ENCODE measurements around the gene IVL.

Gene IVL

DNA sequence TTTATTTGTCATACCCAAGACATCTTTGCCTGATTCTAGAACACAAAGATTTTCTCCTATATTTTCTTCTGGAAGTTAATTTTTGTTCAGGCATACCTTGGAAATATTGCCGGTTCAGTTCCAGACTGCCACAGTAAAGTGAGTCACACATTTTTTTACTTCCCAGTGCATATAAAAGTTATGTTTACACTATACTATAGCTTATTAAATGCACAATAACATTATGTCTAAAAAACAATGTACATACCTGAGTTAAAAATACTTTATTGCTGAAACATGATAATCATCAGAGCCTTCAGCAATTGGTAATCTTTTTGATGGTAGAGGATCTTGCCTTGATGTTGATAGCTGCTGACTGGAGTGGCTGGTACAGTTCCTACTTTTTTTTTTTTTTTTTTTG, 20.2 kb upstream of the IVL start:
- DNase-seq: no peak

DNA sequence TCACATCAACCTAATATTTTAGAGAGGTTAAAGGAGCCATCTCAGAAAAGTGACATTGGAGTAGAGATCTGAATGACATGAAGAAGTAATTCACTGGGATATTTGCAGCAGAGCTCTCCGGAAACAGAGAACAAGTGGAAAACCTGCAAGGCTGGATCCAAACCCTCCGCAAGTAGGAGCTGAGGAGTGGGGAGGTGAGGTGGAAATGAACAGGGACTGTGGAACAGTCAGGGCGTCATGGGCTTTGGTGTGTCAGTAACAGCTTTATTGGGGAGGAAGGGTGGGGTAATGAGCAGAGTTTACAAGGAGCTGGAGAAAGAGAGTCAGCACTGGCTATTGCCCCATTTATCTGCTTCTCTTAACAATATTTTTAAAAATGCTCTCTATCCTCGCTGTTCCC, 9.3 kb upstream of the IVL start:
- DNase-seq: no peak

DNA sequence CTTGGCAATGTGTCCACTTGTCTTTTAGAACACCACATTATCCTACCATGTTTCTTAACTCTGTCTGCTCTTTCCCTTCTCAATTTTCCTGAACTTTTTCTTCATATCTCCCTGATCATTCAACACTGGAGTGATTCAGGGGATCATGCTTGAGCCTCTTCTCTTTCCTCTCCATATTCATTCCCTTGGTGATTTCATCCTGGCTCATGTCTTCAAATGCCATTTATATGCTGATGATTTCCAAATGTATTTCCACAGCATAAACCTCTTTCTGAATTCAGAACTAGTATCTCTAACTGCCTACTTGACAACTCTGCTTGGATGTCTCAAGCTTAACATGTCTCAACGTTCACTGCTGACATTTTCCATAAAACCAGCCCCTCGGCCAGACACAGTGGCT, 8.5 kb upstream of the IVL start:
- DNase-seq: no peak

DNA sequence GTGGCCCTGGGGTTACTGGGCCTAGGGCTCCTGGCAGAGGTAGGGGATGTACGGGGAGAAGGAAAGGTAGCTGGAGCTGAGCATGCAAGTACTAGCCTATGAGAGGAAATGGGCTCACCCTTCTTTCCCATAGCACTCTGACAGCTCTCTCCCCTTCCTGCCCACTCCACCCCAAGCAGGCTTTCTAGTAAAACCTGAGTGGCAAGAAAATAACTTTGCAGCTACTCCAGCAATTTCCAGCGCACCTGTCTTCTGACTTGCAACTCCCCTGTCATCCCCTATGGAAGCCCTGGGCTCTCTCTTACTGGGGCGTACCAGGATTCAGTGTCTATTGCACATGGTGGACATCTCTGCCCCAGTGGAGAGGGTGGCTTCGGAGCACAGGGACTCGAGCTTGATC, 6.7 kb upstream of the IVL start:
- DNase-seq: no peak

DNA sequence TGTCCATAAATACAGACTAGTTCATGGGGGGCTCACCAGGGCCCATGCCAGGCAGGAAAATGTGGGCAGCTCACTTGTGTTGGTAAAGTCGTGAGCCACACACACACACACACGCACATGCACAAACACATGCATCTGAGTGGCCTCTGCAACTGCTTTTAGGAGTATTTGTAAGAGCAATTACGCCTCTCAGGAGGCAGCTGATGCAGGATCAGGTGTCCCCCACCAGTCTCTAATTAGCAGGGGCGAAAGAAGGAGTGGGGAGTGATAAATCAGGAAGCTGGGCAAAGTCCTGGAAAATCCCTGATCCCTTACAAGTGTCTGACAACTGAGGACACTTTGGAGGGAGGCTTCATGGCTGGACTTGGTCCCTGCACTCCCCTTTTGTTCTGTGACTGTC, 5.7 kb upstream of the IVL start:
- DNase-seq: no peak

DNA sequence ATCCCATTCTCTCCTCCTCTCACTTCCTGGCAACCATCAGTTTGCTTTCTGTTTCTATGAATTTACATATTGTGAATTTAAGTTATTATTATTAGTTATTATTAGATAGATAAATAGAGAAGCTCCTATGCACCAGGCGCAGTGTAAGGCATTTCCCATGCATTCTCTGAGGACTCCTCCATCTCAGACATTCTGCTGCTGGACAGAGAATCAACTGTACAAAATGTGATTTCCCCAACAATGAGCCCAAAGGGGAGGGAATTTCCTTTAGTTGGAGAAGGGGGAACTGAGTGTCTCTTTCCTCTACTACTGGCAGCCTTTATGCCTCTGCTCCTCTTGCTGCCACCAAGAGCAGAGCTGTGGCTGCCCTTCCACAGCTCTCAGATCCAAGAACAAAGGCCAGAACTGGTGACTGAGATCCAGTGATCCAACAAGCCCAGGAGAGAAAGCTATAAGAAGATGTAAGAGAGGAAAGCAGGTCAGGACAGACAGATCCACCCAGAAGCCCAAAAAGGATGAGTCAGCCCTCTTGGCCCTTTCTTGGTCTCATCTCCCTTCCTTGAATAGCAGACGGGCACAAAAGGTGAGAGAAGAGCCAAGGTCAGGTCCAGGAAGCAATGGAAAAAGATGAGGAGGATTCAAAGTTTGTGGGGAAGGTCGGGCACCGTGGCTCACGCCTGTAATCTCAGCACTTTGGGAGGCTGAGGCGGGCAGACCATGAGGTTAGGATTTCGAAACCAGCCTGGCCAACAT, 3.5 kb upstream of the IVL start:
- no peak for DNase-seq

DNA sequence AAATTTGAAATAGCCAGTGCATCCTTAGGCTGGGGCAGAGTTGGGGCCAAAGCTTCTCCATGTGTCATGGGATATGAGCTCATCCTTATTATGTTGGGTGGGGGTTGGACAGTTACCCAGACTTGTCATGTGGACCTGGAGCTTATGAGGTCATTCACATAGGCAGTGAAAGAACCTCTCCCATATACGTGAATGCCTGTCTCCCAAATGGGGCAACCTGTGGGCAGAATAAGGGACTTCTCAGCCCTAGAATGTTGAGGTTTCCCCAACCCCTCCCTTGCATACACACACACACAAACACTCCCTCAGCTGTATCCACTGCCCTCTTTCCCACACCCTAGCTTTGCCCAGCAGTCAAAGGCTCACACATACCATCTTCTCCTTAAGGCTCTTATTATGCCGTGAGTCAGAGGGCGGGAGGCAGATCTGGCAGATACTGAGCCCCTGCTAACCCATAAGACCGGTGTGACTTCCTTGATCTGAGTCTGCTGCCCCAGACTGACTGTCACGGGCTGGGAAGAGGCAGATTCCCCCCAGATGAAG, 2.3 kb upstream of the IVL start:
- DNase-seq: no peak

DNA sequence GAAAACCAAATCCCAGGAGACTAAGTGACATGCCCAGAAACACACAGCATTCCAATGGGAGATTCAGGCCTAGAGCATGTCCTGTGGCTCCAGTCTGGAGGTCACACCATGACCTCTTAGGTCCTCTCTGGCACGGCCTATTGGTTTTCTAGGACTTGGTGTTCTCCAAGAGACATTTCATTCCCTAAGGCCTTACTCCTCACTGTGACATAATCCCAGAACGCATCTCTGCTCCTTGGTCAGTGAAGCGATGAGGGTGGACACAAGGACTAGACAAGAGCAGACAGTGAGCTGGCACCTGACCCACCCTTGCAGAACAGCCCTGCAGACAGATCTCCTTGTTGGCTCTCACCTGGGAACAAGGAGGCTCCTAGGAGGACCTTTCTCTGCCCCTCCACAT, 860 bp downstream of the IVL start:
- DNase-seq: no peak

DNA sequence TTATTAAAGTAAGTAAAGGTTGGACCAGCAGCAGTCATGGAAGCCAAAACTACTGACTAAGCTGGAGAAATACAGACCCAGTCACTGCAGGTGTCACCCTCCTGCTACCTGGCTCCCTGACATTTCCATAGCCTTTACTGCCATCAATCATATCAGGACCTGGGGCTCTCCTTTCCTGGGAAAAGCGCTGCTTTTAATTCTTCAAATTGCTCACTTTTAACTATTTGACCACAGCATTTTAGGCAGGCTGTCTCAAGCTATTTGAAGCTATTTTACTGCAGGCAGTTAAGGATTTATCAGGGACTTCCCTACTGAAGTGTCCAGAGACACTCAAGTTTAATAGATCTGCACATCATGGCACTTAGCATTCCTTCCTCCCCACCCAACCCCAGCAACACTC, 4.1 kb downstream of the IVL start:
- DNase-seq: no peak

DNA sequence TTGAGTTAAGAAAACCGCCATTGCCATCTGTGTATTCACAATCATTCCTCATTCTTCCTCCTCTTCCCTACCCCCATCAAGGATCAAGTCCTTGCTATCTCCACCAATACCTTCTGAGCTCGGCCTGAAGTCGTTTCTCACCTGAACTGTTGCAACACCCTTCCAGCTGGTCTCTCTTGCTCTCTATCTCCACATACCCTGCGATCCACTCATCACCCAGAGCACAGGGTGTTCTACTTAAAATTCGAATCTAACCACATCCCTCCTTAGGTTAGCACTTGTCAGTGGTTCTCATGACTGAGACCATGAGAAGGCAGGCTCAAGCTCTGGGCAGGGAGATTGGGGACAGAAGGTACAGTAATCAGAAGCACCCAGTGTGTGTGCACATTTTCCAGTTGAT, 4.6 kb downstream of the IVL start:
- DNase-seq: no peak

DNA sequence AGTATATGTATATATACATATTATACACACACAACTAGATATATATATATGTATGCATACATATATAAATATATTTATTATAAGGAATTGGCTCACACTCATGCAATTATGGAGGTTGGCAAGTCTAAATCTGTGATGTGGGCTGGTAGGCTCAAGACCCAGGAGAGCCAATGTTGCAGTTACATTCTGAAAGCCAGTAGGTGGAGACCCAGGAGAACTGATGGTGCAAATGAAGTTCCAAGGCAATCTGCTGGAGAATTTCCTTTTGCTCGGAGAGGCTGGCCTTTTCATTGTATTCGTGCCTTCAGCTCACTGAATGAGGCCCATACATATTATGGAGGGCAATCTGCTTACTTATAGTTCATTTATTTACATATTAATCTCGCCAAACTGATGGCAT, 9.4 kb downstream of the IVL start:
- DNase-seq: no peak

DNA sequence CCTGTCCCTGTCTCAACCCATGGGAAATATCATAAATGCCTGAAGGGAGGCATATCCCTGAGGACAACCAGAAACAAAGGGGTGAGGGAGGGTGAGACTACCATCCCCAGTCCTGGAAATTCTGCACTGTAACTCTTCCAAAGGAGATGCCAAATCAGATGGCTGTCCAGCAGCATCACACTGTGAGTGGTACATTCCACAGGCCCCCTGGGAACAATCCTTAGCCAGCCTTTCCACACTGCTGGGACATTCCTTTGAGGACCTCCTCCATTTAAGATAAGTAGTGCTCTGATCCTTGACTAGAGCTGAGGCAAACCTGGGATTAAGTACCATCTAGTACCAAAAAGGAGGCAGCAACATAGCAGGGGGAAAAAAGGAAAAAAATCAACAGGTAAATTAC, 10.7 kb downstream of the IVL start:
- DNase-seq: no peak

DNA sequence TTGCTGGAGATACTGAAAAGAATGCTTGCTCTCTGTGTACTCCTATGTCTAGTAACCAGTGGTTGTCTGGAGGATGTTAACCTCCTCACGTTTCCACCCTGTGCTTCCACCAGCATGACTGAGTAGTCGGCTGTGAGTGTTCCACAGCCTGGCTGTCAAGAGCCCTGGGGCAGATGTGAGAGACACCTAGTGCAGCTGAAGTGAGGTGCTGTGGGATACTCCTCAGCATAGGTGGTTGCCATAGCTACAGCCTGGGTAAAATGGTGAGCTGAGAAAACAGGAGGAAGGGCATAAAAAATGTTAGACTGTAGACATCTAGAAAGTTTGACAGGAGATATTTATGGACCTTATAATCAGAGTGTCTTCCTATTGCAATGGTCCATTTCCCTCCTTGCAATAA, 15.8 kb downstream of the IVL start:
- DNase-seq: no peak

DNA sequence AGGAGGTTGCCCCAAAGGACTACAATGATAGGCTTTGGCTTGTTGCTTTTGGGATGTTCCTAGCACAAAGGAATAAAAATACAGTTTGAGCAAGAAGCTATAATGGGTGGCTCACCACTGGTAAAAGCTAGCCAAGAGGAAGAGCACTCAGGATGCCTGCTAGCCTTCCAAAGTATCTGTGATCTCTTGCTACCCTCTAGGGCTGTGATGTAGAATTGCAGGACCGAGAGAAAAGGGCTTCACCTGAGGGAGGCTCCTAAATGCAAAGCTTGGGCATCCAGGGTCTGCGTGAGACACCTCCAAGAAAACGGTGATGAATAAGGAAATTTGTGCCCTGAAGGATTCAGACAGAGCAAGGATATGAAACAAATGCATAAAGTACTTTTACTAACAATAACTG, 17.7 kb downstream of the IVL start:
- DNase-seq: no peak

DNA sequence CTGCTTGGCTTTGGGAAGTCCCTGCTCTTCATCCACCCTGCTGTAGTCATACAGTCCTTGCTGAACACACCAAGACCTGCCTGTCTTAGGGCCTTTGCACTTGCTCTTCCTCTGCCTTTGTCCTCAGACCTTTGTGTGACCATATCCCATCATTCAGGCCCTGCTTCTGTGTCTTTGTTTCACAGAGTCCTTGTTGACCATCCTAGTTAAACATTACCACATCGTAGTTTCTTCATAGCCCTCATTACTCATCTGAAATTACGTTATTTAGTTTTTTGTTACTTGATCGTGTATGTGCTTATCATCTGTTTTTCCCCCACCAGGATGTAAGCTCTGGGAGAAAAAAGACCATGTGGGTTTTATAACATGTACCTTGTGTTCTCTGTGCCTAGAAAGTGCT, 20.3 kb downstream of the IVL start:
- DNase-seq: no peak

DNA sequence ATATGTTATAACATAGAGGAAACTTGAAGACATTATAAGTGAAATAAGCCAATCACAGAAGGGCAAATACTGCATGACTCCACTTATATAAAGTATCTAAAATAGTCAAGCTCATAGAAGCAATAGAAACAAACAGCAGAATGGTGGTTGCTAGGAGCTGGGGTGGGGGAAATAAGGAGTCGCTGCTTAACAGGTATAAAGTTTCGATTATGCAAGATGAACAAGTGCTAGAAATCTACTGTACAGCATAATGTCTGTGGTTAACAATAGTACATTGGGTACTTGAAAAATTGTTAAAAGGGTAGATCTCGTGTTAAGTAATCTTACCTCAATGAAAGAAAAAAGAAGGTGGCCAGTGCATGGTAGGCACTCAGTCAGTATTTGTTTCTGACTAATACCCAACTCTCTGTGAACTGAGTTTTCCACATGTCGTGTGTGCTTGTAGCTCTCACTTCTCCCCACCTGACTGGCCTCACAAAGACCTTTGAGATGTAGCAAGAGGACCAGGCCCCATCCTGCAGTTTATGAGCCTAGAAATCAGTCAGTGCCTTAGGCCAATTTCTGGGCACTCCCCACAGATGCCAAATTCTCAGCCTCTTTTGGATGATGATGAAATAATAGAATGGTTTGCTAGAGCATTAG, 23.9 kb downstream of the IVL start:
- DNase-seq: no peak

DNA sequence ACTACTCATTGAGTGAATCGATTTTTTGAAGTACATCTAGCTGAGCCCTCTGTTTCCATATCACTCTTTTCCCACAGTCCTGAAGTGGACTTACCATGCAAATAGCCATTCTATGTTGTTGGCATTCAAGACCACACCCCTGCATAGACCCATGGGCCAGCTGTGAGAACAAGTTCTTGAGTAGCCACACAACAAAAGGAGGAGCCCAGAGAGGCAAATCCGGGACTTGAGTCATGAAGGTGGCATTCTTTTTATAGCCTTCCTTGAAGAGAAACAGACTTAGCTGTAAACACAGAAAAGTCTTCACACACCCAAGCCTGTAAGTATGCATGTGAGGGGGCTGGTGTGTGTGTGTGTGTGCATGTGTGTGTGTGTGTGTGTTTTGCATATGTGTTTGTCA, 24.9 kb downstream of the IVL start:
- DNase-seq: no peak

DNA sequence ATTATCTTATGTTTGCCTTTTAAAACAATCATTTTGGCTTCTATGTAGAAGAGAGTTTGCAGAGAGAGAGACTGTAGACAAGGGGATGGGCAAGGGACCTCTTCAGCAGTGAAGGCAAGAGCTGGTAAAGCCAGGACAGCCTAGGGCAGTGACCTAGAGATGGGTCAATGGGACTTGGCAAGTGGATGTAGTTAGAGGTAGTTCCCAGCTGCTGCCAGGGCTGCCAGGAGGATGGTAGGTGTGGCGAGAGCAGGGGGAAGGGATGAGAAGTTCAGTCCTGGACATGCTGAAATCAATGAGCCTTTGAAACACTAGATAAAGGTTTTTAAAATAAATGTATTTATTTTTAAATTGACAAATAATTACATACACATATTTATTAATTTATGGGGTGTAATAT, 32.3 kb downstream of the IVL start:
- DNase-seq: no peak

DNA sequence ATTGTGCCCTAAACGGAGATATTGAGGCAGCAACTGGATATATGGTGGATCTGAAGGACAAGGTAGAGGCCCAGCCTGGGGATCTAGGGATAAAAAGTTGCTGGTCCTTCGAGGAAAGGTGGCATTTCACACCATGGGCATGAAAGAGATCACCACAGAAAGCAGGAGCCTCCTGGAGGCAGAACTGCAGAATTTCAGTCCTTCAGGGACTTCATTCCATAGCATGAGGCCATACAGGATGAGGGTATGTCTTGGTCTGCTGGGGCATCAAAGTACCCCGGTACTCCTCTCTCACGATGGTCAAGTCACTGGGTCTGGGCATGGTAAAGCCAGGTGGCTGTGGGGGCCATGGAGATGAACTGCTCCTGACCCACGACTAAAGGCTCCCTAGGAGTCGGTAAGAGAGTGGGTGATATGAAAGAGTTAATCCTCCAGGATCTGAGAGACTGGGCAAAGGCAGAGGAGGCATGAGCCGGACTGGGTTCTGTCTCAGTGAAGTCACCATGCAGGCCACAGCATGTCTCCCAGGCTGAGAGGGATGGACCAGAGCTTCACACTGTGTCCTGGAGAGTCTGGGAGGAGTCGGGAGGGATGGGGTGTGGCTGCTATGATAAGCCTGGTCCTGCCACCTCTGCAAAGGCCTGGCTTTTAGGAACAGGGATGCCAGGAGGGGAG, 32.8 kb downstream of the IVL start:
- no peak for DNase-seq

DNA sequence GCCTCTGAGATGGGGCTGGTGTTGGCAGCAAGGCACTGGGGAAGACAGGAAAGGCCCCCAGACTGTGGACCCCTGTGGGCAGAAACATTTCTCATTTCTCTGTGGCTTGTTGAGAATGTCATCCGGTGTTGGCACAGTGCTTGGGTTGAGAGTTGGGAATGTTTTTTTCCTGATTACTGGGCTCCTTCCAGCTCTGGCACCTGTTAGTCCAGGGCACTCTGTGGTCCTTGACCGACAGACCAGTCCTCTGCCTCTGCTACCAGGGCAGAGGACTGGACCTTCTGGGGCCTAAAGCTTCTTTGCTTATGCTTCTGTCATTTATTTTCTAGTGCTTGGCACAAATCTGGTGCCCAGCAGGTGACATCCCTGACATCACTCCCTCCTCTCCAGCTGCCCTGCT, 33.8 kb downstream of the IVL start:
- DNase-seq: no peak

DNA sequence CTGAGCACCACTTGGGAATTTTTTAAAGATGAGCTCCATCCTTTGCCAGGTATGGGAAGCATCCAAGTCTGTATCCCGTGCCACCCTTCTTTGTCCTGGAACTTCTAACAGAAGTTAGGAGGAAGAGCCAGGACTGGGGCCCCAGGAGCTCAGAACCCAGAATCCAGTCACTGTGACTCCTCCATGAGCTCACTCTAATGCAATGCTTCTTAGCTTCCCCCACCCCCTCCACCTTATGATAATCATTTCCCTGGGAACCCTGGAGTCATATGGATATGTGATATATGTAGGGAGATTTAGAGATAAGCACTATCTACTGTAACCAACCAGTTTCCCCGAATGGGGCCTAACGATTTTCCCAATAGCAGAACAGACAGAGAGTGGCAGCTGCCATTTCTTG, 37.9 kb downstream of the IVL start:
- no peak for DNase-seq

DNA sequence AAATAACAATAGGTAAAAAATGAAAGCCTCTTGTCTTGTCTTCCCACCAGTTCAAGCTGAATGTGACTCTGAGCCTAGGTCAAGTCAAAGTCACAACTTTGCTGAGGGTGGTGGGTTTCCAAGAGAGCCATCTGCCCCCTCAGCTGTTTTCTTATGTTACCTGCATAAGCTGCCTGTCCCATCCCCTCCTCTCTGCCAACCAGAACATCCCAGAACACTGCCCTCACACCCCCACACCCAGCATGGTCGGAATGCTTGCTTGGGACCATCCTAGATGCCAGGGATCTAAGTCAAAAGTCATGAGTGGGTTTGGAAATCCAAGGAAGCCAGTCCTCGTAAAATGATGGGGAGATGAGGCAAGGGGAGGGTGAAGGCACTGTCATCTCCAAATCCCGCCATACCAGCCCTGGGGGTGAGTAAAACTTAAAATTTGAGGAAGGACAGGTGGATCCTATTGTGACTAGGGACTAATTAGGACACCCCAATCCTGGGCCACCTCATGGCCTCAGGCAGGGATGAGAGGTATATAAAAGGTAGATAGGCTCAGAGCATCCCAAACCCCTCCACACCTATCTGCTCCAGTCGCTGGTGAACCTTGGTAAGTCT, 38.4 kb downstream of the IVL start, which contains the start of gene SPRR5:
SPRR5 (plus strand) TSS at position 556 of the 606 bp plus-strand sequence. CDS start 1,349 bp downstream, outside the sequence.
- DNase-seq: no peak

DNA sequence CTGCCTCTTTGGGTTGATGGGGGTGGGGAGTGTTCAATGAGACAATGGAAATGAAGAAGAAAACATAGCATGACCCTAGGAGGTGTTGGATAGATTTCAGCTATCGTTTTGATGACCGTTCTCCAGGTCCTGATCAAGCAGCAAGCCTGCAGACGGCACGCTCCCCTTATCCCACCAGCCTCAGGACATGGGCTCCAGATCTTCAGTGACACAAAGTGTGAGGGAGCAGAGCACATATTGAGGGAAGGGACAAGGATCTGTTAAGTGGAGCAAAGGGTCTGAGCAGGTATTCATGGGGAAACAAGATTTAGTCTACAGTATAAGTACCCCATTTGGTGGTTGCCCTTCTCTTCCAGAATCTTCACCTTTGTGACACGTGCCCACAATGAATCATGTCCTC, 43.4 kb downstream of the IVL start:
- DNase-seq: no peak

DNA sequence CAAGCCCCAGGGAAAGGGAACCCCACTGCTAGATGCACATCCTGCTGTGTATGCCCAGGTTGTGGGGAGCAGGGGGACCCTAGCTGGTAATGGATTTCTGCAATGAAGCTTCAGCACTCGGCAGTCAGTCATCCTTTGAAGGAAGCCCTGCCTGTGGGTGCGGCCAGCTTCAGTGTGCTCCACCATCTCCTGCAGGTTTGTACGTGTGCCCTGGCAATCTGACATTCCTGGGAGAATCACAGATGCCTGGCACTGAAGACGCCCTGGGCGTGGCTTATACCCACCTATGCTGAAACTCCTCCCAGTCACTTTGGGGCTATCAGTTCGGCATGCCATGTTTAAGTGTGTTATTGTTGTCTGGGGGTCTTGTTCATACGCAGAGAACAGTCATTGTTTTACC, 45.4 kb downstream of the IVL start:
- no peak for DNase-seq
